Activated CD4-positive, alpha-beta T cell treated with anti-CD3 and anti-CD28 coated beads, Interleukin-2, amount 50 U/mL, for 4 hours (primary cell): Measurements from ENCODE around the gene ATXN10.

Experiments used
- DNase-seq, 2 experiments: peaks; one replicate each; pipeline ENCODE4 v3.0.0-alpha.2; 2020

ATXN10 gene

DNA sequence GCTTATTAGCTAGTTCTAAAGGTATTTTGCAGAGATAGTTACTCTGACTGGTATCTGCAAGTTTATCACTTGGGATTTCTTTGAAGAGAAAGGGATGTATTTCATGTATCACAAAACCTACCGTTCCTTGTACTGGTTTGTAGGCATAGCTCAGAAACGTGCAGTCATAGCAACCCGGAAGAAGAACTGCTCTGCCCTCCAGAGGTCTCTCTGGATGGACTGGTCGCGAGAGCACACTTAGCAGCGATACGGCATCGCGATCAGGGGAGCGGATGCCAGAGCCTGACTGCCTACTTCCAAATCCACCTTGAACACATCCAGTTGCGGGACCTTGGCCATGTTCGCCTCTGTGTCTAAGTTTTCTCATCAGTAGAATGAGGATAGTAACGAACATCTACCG, 162.0 kb downstream of the ATXN10 start:
- no peak for DNase-seq

DNA sequence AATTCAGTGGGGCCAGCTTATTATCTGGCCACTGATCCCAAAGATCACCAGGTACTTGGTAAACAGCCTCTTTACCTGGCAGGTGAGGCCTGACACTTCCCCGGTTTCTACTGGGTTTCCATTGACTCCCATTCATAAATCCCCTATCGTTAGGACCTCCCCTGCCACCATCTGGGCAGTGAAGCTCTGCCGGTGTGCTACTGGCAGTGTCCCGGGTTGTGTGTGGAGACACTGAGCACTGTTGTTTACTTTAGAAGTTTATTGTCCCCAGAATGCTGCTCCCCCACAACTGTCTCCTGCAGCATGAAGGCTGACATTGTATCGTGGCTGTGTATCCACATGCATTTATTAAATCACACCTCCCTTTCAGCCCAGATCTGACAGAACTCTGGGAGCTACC, 162.6 kb downstream of the ATXN10 start:
- no peak for DNase-seq

DNA sequence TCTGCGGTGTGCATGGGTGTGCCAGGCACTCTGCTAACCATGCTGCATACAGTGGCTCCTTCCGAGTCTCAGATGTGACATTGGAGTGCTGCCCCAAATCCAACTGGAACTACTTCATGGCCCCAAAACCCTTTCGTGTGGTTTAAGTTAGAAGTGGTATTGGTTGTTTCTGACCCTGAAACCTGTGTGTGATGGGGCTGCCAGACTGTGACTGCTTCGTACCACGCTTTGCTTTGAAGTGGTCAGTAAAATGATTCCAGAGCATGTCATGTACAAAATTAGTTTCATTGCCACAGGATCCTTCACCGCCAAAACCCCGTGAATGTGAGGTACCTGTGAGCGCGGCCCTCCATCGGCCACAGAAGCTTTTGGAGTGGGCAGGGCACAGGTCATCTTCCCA, 163.2 kb downstream of the ATXN10 start:
- no peak for DNase-seq

DNA sequence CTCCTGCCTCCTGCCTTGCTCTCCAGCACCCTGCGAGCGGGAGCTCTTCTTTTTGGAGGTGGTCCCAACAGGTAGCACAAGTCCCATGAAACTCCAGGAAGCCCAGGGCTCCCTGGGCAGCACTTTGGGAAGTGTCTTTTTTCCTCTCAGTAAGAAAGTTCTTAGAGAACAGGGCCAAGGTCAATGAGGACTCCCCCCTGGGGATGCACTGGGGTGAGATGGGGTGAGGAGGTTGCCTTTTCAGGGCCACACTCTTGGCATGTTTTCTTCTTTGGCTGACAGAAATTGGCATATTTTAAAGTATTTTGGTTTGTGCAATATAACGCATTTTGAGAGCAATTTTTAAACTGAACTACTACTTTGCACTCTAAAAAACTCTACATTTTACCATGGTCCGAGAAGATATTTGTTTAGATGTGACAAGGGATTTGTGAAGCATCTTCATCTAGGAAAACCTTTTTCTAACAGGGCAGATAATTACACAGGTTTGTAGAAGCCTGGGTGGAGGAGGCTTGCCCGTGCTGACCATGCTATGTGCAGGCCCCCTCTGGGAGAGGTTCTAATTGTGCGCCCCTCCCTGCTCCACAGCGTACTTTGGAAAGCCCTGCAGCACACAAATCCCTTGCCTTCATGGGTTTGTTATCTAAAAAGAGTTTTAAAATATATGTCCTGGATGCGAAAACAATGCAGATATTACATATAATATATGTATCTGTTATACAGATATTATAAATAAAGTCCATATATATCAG, 165.0 kb downstream of the ATXN10 start:
- DNase-seq, result no peak

DNA sequence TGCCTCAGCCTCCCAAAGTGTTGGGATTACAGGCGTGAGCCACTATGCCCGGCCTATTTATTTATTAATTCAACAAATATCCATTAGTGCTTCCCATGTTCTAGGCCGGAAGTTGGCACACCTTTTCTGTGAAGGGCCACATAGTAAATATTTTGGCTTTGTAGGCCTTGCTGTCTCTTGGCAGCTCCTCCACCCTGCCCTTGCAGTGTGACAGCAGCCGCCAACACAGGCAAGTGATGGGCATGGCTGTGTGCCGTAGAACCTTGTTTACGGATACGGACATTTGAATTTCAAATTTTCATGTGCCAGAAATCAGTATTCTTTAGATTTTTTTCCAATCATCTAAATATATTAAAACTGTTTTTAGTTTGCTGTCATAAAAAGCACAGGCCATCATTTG, 165.9 kb downstream of the ATXN10 start:
- no peak for DNase-seq

DNA sequence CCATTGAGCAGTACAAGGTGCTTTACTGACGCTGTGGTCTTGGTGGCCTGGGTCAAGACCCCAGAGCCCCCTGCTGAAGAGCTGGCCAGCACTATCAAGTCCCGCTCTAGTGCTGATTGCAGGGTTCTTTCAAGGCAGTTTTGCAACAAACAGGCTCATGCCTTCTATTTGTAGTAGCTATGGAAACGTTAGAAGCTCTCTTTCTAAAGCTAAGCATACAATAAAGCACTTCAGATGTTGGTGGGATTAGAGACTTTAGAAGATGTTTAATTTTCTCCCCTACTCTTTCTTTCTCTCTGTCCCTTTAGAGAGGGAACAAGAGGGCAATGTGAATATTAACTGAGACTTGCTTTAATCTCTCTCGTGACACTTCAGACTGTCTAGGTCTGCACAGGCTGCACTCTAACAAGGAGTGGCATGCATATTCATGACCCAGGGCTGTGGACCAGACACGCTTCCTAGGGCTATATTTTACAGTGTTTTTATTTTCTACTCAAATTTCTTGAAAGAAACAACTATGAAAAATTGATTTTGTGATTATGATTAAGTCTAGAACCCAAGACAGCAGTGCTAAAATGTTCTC, 166.8 kb downstream of the ATXN10 start:
- DNase-seq, result no peak

DNA sequence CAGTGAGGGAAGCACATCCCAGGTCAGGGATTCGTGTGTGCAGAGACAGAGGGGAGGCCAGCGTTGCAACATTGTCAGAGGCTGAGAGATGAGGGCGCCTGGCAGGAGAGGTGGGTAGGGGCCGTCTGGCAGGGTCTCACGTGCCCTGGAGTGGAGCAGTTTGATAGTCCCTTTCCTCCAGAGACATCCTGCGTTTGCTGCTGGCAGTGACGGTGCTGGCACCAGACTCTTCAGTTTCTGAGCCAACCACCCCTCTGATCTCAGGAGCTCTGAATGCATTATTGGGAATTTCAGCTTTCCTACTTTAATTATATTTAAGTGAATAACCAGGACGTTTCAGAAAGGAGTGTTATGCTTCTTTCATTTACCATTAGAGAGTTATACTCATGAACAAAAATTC, 168.8 kb downstream of the ATXN10 start:
- no peak for DNase-seq

DNA sequence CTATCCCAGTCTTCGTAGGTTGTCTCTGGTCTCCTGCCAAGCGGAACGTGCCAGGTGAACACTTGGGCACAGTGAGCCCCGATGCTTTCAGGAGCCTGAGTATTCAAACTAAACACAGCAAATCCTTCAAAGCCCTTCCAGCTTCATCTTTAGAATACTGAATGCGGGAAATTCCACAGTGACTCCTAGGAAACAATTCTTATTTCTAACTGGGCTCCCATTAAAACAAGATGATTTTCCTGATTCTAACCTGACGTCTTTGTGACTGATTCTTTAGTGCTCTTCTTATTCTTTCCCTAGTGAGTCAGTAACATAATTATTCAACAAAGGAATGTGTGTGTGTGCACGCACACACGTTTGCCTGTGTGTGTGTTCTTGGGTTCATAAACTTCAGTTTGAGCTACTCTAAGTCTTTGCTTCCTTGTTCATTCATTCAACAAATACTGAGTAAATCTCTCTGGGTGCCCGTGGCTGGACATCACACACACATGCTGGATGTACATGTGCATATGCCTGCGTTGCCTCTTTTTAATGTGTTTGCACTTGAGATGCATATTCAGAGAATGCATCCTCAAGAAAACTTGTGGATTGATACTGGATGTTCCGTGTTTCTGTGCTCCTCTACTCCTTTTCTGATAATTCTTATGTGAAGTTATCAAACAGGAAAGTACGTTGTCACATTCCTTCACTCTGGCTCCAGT, 170.8 kb downstream of the ATXN10 start:
- DNase-seq, result no peak

DNA sequence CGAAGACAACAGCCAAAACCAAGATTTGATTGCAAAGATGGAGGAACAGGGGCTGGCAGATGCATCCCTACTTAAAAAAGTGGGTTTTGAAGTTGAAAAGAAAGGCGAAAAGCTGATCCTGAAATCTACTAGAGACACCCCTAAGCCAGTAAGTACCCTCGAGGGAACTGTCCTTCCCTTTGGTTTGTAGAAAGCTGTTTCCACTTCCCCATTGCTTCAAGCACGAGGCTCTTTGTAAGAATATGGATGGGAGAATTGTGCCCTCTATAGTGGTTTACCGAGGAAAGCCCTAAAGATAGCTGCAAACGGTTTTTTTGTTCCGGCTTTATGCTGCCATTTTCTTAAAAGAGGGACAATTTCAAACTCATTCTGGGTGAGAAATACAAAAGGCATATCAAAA, 171.4 kb downstream of the ATXN10 start:
- DNase-seq, result no peak

DNA sequence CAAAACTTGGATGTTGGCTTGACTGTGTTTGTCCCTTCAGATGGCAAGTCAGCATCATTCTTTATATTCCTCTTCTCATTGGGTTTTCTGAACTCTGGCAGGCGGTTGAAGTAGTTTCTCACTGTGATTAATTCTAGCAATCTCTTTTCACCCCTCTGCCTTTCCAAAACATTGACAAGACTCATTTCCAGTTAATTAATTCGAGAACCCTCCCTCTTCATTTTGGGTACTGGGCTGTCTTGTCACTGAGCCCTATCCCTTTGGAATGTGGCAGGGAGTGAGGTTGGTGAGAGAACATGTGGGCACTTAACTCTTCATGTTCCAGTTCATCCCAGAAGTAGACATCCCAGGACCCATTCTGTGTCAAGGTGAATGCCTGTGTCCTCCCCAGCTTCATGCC, 172.4 kb downstream of the ATXN10 start:
- DNase-seq, result no peak

DNA sequence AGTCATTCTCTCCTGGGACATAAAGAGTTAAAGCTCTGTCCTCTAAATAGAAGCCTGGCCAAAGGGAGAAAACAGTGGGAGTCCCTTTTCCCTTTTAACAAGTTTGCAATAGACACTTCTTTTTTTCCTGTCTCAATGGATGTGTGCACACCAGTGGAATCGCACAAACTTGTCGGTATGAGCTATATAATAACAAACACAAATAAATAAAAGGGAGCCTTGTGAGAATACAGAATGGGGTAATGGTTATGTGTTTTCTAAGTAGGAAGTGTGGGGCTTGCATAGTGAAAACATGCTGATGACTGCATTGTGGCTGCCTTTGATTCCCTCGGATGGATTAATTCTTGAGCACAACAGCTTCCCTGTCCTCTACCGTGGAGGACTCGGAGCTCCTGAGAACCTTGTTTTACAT, 173.4 kb downstream of the ATXN10 start:
- no peak for DNase-seq

DNA sequence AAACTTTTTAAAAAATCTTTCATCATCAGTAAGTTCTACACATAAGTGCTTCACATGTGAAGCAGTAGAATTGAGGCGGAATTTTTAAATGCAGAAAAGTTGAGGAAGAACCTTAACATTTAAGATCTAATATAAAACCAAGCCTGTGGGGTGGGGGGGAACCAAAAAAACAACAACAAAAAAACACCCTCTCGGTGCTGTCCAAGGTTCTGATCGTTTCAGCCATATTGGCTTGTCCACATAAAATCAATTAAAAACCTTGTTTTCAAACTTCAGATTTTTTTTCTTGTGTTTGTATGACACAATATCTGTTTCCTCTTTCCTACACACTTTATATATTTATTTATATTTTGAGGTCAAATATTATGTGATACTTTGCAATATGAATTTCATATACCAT, 175.3 kb downstream of the ATXN10 start:
- DNase-seq, result no peak

DNA sequence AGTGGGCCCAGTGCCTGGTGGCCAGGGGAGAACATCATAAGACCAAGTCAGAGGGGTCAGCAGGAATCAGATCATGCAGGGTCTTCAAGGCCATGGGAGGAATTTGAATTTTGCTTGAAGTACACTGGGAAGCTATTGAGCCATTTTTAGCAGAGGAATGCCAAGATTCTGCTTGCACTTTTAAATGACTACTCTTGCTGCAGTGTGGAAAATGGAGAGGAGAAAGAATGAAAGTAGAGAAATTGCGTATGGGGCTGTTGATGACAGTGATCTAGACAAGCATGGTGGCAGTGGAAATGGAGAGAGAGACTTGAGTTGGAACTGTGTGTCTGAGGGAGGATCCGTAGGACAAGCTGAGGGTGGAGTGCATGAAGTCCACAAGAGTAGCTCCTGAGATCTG, 177.3 kb downstream of the ATXN10 start:
- no peak for DNase-seq

DNA sequence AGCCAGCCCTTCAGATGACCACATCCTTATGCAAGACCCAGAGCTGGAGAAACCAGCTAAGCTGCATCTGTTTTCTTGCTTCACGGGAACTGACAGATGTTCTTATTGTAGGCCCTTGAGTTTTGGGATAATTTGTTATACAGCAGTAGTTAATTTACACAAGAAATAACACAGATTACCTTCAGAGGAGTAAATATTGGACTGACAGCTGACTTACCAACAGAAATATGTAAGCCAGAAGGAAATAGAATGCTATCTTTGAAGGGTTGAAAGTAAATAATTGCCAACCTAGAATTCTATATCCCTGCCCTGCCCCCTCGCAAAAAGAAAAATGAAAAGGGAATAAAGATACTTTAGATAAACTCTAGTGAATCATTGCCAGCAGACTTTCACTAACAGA, 181.2 kb downstream of the ATXN10 start:
- DNase-seq, result no peak

DNA sequence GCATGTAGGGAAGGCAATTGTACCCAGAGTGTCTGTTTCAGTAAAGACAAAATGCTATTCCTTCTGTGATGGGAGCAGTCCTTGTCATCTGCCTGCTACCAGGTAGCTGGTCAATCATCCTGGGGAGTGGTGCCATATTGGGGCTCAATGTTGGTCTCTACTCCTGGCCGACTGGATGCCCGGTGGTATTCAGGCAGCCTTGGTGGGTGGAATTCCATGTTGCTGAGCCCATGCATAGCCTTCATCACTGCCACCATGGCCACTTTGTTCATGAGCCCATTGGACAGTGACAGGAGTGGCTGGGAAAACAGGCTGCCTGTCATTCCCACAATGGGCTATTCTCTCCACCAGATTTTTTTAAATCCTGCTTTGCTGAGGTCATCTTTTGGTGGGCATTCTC, 184.3 kb downstream of the ATXN10 start:
- DNase-seq, result no peak

DNA sequence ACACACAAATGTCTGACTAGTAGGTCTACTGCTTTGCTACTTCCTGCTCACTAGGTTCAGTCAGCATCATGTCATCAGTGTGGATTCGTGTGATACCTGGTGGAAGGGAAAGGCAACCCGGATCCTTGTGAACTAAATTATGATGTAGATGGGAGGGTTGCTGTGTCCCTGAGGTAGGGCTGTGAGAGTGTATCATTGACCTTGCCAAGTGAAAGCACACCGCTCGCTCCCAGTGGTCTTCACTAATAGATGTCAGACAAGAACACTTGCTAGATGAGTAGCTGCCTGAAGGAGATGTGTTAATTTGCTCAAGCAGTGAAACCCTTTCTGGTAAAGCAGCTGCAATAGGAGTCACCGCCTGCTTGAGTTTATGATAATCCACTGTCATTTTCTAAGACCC, 185.9 kb downstream of the ATXN10 start:
- DNase-seq, result no peak

DNA sequence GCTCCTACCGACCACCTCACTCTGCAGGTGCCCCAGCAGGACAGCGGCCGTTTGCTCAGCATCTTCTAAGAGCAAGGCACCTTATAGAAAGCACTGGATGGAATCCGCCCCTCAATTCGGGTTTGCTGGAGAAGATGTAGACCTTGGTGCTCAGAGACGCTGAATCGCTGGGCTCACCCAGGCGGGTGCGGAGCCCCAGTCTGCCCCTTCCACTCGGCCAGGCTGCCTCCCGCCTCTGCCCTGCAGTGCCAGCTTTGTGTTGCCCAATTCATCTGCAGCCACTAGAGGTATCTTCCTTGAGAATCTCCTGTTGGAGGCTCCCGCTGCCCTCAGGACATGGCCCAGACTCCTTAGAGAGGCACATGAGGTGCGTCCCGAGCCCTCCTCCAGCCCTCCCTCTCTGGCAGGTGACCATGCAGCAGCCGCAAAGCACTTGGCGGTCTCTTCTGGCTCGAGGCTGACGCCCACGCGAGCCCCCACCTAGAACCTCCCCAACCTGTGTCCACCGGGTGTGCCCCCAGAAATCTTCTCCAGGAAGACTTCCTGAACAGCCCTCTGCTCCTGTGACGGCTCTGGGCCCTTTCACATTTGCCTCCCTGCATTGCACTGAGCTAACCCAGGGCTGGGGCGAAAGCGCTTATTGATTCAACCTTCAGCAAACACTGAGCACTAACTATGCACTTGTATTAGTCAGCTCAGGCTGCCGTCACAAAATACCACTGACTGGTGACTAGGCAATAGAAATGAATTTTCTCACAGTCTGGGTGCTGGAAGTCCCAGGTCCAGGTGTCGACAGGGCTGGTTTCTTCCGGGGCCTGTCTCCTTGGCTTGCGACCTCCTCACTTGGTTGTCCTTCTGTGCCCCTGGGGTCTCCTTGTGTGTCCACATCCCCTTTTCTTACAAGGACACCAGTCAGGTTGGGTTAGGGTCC, 187.9 kb downstream of the ATXN10 start:
- no peak for DNase-seq

DNA sequence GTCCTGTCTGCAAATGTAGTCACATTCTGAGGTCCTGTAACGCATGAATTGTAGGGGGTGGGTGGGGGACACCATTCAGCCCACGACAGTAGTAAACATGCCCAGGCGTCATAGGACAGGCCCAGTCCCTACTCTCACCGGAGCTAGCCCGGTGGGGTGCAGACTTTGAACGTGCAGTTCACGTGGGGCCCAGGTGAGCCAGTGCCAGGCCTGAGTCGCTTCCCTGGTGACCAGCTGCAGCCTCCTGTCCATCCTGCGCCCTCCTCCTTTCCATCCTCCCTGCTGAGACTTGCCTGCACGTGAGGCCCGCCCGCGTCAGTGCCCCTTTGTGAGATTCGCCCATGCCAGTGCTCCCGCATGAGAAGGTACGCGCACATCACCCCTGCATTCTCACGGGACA, 188.6 kb downstream of the ATXN10 start:
- DNase-seq, result no peak

DNA sequence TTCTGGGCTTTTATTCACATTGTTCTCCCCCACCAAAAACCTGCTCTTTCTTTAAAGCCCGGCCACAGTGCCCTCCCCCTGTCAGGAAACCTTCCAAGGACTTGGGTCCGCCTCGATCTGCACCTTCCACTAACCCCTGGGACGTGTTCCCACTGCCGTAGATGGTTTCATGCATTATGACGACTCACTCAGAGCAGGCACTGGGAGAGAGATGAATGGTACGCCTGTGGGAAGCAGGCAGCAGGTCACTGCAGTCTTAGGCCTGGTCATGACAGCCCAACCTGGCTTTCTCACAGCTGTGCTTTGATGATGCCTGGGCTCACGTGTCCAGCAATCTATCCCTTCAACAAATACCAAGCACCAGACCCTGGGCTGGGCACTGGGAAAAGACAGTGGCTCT, 189.6 kb downstream of the ATXN10 start:
- no peak for DNase-seq

DNA sequence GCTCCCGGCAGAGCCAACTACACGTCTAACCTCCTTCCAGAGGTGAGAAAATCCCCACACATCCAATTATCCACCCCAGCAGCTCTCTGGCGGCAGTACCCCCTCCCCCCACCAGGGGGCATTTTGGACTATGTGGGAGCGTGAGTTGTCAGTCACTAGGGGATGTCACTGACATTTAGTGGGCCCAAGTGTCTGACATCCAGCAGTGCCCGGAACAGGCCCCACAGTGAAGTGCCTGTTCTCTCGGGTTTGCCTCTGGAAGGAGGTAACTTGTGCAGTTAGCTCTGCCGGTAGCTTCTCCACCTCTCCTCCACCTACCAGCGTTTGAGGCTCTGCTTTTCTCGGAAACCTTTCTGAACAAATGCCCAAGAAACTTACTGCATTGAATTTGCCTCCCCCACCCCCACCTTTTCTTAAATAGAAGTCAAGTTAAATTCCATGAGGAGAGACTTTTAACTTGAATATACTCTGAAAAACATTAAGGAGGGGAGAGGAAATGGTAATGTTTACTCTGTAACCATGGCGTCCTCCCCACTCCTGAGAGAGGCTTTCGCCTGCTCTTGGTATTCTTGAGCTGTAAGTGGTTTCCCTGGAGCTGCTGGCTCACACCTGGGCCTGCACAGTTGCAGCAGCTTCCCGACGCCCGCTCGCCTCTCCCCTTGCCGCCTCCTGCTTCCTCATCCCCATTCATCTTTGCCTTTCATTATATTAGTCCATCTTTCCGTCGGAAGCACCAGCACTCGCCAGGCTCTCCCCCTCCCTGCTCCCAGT, 192.5 kb downstream of the ATXN10 start:
- DNase-seq, result peak; percentile 63 to 70

DNA sequence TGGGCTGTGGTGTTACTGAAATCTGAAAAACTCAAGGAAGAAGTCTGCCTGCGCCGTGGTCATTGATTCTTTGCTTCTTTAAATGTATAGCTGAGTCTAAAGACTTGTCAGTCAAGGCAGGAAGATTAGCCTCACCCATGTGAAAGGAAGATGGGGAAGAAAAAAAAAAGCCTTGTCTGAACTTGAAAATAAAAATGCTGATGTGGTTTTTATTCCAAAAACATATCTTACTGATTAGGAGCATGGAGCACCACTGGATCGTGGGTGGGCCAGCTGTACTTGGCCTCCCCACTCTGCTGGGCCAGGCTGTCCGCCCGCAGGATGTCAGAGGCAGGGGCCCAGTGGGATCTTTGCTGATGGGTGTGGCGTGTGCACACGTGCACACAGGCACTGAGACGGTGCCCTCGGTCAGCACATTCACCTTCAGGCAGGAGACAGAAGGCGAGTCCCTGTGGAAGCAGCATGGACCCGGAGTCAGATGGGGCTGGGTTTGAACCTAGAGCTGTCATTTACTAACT, 193.4 kb downstream of the ATXN10 start:
- DNase-seq, result no peak

DNA sequence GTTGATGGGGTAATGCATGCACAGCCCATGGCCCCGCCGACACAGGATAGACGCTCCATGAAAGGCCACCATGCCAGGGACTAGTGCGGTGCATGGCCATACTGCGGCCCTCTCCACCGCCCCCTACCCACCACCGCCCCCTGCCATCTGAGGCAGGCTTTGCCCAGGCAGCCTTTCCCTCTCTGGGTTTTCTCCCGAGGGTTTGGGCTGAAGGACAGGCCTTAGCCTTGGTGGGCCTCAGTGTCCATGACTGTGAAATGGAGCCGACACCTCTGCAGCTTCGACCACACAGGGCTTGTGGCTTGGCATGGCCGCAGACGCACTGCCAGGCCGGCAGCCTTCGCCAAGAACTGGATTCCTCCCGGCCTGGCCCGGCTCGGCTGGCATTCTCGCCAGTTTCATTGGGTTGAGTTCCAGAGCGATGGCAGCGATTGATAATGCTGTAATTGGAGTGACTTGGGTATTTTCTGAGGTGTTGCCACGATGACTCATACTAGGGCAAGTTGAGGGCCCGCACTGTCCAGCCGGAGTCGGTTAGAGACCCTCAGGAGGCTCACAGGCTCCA, 194.0 kb downstream of the ATXN10 start:
- no peak for DNase-seq
